HG03175 (cell line): Measurements from ENCODE around the gene TNS1.

Experiments used
- ATAC-seq: cut with Tn5 transposase; IDR thresholded peaks from one replicate; pipeline ENCODE4 v1.9.1; 2021; ENCODE audit warnings: mild to moderate bottlenecking, moderate library complexity; ENCODE audit not compliant: unreplicated experiment

TNS1 gene

DNA sequence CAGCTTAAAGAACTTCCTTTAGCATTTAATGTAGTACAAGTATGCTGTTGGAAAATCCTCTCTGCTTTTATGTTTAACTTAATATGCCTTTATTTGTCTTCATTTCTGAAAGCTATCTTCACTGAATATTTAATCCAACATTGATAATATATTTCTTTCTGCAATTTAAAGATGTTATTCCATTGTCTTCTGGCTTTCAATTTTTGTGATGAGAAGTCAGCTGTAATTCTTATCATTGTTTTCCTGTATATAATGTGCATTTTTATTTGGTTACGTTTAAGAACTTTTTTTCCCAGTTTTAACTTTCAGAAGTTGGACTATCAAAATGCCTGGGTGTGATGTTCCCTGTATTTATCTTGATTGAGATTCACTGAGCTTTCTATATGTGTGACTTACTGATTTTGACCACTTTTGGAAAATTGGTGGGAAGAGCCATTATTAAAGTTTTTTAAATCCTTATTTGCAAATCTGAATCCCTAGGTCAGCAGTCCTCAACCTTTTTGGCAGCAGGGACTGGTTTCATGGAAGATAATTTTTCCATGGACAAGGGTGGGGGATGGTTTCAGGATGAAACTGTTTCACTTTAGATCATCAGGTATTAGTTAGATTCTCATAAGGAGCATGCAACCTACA lies 241.0 kb downstream of the TNS1 start:
- no peak for ATAC-seq

DNA sequence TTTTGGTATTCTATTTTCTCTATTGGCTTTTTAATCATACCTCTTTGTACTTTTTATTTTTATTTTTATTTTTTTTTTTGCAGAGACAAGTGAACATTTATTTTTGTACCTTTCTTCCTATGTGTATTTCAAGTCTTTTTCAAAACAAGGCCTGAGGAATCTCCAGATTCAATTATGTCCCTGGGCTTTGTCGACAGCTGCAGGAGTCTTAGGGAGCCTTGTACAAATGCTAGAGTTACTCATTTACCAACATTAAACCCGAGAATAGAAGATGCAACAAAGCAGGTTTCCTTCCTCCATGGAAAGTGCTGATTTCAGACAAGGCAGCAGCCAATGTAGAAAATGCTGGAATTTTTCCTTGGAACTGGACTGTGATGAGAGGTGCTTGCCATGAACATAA lies 242.8 kb downstream of the TNS1 start:
- ATAC-seq, result no peak

DNA sequence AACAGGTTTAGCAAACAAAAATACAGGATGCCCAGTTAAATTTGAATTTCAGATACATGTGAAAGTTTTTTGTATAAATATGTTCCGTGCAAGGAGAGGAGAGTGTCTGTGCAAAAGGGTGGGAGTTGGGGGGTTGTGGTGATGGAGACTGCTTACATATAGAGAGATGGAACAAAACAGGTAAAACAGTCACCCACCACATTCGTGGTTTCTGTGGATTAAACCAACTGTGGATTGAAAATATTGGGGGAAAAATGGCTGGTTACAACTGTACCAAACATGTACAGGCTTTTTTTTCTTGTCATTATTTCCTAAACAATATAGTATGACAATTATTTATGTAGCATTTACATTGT lies 245.7 kb downstream of the TNS1 start:
- ATAC-seq, result no peak

DNA sequence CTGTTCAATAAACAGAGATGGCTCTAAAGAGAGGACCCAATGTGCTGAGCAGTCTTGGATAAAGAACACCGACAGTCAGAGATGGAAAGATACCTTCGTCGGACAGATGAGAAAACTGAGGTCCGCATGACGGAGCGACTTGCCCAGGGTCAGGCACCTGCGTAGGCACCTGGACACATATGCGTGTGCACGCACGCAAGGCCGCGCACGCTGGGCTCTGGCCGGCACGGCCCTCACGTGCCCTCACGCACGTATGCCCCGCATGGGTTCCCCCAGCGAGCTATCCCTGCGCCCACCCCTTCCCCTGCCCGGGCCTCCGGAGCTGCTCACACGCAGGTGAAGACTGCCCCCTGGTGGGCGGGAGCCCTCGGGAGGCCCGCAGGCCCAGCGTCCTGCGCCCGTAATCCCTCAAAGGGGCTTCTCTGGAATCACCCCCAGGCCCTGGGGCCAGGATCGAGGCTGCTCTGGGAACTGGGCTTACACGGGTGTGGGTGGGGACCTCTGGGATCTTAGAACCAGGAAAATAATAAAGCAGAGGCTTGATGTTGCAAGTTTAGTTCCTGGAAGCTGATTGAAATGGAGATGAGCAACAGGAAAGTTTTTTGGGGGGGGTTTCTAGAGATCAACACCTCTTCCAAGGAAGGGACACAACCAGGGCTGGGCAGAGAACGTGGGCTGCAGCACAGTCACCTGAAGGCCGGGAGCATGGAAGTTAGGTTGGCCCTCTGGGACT lies 246.3 kb downstream of the TNS1 start:
- no peak for ATAC-seq

DNA sequence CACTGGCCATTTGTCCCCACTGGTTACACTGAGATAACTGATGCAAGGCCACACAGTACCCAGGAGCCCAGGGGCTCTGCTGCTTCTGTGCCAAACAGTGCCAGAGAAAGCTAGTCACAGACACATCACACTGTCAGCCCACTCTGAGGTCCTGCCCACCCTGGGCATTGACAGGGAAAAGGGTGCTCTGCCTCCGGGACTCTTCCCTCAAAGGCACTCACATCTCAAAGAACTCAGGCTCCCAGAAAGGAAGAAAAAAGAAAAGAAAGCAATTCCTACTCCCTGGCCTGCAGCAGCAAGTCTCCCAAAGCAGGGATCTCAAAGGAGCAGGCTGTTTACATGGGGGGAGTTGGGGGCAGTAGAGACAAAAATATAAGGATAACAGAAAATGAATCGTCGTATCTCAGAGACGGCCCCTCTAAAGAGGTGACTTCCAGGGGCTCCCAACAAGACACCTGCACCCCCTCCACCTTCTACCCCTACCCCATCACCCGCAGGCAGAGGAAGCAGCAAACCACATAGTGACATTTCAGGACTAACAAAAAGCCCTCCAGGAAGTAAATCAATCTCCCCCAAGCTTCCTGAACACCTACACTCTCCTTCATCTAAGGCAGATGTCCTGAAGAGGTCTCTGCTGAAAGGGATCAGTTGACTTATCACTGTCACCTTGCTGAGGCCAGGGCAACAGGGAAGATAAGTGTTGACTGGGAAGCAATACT lies 247.6 kb downstream of the TNS1 start:
- no peak for ATAC-seq

DNA sequence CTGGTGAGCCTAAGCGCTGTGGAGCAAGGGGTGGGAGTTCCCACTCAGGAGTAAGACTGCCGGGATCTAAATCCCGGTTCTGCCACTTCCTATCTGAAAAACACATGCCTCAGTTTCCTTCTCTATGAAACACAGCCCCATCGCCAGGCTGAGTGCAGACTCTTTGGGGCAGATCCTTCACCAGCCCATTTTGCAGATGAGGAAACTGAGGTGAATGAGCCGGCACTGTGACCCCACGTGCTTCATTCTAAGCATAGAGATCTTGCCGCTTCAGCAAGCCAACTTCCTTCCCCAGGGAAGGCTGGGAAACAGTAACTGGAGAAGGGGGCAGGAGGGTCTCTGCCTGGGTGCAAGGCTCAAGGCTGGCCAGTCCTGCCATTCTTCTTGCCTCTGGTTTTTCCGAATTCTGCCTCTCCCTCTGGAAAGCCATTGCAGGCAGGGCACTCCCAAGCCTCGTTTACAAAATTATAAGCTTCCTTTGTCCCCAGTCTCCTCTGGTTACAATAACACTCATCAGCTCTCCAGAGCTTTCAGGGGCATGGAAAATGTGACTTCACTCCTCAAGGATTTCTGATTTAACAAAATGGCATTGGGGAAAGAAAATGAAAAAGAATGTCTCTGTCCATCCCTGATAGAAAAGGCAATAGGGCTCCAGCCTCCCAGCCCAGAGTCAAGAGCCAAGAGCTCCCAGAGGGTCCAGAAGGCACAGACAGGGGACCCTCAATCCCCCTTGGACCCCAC lies 249.2 kb downstream of the TNS1 start:
- ATAC-seq, result no peak

DNA sequence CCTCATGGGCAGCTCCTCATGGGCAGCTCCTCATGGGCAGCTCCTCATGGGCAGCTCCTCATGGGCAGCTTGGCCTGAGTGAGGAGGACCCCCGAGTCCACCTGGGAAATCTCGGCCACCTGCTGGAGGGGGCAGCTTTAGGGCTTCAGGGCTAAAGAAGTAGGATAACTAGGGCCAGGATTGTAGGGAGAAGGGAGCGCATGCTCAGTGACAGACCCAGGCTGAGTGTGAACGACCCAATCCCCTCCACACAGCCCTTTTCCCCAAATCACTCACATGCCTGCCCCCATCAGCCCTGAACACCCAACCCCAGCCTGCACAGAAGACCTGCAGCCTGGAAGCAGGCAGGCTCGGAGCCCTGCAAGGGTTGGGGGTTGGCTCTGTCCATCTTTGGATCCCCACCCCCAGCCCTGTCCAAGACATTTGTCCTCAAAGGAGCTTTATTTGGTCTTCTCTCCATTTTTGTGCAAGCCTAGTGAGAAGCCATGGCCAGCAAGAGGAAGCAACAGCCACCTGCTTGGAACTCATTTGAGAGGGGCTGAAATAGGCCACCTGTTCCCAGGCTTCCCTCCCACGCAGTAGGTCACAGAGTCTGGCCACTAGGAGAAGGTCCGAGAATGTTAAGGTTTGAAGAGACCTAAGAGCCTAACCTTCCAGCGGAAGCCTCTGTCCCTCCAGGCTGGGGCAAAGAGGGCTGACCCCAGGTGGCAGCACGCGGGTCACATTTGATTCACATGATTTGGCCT lies 249.9 kb downstream of the TNS1 start:
- ATAC-seq, result no peak

DNA sequence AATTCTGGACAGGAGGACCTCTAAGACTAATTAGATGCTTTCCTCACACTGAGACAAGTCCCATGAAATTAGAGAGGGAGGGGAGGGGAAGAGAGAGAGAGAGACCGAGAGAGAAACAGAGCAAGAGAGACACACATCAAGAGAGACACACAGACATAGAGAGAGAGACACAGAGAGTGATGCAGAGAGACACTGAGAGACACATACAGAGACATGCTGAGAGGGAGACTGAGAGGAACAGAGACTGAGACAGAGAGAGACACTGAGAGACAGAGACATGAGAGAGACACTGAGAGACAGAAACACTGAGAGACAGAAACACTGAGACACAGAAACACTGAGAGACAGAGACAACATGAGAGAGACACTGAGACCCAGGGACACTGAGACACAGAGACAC lies 250.8 kb downstream of the TNS1 start:
- no peak for ATAC-seq

DNA sequence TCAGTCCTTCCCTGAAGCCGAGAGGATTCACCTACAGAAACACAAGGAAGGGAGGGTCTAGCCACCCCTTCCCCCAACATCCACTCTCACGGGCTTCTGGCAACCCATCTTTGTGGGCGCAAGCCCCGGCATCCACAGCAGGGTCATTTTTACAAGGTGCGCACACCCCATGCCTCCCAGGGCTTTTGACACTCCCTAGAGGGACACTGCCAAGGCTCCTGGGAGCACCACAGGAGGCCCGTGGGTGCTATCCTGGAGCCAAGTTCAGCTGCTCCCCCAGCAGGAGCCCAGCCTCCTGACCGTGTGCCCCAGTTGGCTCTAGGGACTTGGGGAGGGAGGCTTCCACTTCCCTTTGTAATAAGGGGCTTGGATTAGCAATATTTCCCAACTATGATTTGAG lies 251.6 kb downstream of the TNS1 start:
- no peak for ATAC-seq
